HG02759 (cell line): ENCODE measurements around the gene DGLUCY.
"Not testable (repeated sequence)": the region's sequence is repeated elsewhere in the genome, so short reads cannot be mapped to it uniquely, and the experiment has no call there.

Source experiments
- ATAC-seq: cut with Tn5 transposase; IDR thresholded peaks from one replicate; pipeline ENCODE4 v1.9.1; 2021; ENCODE audit warnings: mild to moderate bottlenecking, moderate library complexity; ENCODE audit not compliant: unreplicated experiment

DGLUCY gene

DNA sequence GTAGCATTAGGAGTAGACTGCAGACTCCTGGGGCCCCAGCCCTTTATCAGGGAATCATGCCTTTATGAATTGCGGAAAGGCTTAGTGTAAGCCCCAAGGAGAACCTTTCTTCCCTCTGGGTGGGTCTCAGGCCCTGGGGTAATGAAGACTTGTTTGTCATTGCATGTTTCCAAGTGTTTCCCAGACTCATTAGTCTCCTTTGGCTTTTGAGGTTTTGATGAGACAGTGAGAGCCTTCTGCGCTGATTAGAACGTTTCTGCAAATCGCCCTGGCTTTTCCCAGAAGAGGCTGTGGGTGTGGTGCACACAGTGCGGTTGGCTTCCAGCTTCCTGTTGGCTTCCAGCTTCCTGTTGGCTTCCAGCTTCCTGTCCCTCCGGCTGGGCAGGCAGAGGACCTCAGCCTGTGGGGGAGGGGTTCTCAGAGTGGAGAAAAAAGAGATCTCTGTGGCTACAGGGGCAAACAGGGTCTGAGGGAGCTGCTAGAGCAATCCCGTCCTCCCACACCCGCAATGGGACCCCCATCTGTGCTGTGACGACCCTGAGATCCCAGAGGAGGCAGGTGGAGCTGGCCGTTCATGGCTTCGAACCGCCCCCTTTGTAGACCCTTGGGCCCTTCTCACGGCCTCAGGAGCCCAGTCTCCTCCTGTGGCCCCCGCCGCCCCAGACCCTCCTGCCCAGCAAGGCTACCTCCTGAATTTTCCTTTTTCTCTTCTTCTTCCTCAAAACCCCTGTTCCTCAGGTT is 88.5 kb downstream of the DGLUCY start:
- no peak for ATAC-seq

DNA sequence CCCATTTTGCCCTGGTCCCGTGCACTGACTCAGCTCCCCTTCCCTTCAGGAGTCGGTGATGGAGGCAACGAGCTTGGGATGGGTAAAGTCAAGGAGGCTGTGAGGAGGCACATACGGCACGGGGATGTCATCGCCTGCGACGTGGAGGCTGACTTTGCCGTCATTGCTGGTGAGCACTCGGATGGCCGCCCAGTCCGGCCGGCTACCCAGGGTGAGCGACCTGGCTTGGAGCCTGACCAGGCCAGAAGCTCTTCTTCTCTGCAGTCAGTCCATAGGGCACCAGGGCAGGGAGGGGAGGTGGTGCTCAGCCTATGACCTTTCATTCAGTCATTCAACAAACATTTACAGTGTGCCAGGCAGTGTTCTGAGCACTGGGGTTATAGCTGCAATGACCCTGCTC is 90.8 kb downstream of the DGLUCY start:
- no peak for ATAC-seq

- no peak for ATAC-seq
Measured at GRCh38 chr14:91205459-91205858, 91.6 kb downstream of the DGLUCY start.

GRCh38 chr14:91207008-91207407 is 93.1 kb downstream of the DGLUCY start:
- no peak for ATAC-seq

DNA sequence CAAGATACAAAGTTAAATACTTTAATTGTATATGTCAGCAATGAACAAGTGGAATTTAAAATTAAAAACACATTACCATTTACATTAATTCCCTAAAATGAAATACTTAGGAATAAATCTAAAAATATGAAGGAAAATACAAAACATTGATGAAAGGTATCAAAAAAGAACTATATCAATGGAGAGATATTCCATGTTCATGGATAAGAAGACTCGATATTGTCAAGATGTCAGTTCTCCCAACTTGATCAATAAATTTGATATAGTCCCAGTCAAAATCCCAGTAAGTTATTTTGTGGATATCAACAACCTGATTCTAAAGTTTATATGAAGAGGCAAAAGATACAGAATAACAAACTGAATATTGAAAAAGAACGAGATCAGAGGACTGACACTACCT is 97.1 kb downstream of the DGLUCY start:
- ATAC-seq: no peak

GRCh38 chr14:91214306-91214705 is 100.4 kb downstream of the DGLUCY start:
- ATAC-seq: no peak

DNA sequence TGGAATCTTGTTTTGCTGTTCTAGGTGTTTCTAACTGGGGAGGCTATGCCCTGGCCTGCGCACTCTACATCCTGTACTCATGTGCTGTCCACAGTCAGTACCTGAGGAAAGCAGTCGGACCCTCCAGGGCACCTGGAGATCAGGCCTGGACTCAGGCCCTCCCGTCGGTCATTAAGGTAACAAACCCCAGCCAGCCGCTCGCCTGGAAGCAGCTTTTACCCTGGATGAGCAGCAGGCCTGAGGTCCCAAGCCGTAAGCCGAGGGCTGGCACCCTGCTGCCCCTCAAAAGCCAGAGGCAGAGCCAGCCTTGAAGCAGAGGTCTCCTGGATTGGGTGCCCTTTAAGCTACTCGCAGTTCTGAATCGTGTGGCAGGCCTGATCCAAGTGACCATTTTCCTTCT is 101.5 kb downstream of the DGLUCY start:
- ATAC-seq: no peak

DNA sequence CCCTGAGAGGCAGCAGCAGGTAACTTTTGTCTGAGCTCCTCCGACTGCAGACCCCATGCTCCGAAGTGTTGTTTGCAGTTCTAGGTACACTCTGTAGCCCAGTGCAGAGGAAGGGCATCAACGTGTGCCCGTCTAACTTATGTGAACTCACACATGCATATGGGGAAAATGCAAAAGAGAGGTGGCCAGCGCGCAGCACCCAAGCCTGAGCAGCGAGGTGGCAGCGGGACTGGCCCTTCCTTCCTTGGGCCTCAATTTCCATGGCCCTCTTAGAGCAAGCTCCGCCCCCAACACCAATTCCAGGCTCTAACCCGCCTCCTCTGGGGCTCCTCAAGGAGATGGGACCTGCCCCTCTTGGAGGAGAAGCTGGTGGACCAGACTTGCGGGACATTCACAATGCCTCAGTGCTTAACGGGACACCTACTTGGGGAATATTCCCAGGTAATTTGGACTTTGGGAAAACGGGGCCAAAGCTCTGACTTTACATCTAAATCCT is 102.9 kb downstream of the DGLUCY start:
- ATAC-seq: no peak

GRCh38 chr14:91218014-91218413 is 104.1 kb downstream of the DGLUCY start:
- no peak for ATAC-seq

DNA sequence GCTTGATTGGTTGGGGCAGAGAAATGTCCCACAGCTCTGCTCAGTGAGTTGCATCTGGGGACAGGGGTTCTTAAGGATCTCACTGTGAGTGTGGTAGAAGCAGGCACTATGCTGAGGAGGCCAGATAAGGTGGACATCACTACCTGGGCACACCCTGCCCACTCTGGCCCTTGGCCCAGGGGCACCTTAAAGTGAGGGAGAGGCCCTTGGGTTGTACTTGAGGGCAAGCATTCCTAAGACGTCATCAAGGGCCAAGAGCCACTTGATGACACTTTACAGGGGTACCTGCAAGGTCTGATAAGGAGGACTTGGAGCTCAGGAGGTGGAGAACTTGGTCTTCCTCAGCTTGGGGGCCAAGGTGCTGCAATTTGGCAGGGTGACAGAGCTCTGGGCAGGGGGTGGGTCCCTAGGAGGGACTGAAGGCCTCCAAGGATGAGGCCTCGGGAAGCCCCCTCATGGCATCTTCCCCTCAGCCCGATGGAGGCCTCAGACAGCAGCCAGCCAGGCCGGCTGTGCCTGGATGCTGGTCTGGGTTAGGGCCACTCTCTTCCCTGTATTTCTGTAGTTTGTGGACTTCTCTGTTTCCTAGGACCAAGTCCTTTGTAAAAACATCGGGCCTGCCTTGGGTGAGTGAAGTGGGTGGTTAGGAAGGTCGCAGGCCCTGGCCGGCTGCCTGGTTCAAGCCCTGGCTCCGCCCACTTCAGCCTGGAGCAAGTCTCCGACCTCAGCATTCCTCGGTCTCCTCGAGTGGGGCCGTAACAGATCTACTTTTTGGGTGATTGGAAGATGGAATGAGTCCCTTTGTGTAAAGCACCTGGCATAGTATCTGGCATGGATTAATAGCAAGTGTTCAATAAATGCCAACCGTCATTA is 105.9 kb downstream of the DGLUCY start:
- no peak for ATAC-seq

GRCh38 chr14:91220581-91221000 is 106.7 kb downstream of the DGLUCY start:
- no peak for ATAC-seq

GRCh38 chr14:91221270-91221669 is 107.4 kb downstream of the DGLUCY start:
- ATAC-seq: no peak

- ATAC-seq: no peak
Measured at GRCh38 chr14:91223028-91223783, 109.3 kb downstream of the DGLUCY start.

- ATAC-seq: no peak
Measured at GRCh38 chr14:91225025-91225424, 111.2 kb downstream of the DGLUCY start.

DNA sequence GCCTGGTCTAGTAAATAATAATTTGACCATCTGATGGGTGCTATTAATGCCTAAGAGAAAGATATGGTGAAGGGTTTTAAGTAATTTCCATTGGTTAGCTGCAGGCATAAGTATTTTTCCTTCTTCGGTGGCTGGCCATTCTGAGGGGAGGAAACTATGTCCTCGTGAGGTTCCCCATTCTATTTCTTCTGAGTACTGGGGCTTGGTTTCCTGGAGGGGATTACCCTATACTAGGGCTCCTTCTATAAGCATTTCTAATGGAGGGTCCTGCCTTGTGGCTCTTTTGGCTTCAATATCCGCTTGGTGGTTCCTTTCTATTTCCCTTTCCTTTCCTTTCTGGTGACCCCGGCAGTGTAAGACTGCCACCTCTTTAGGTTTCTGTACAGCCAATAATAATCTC is 112.5 kb downstream of the DGLUCY start:
- ATAC-seq: not testable (repeated sequence)

DNA sequence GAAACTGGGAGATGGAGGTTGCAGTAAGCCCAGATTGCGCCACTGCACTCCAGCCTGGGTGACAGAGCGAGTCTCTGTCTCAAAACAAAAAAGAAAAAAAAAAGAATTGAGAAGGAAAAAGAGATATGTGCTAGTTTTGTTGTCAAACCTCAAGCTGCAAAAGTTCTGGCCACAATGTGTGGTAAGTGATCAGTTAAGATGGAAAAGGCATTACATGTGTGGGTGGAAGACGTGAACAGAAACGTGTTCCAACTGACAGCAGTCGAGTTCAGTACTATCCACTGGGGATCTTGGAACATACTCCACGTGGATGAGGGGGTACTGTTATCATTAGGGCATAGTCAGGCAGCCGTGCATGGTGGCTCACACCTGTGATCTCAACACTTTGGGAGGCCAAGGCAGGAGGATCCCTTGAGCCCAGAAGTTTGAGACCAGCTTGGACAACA is 113.3 kb downstream of the DGLUCY start:
- ATAC-seq: no peak

GRCh38 chr14:91228112-91229004 is 114.5 kb downstream of the DGLUCY start:
- ATAC-seq: peak; percentile 89

DNA sequence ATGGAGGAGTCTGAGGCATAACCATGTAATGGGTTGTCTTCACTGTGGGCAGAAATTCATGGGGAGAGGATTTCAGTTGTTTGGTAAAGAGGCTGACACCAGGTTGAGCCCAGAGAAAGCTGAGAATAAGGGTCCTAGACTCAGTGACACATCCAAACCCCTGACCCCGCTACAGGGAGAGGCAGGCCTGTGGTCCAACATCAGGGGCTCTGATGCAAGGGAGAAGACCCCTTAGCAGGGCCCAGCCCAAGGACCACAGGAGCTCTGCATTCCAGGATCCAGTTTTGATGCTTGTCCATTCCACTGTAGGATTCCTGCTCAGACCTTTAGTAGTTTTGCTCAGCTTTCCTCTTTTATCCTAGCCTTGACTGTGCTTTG is 115.1 kb downstream of the DGLUCY start:
- no peak for ATAC-seq

- peak; percentile 70 for ATAC-seq
Measured at GRCh38 chr14:91229743-91230200, 115.9 kb downstream of the DGLUCY start.

- ATAC-seq: no peak
Measured at GRCh38 chr14:91230397-91231035, 116.6 kb downstream of the DGLUCY start.
